A549 (cell line): ENCODE measurements around the gene TMEM38B. TPM values are rescaled to one million over a fixed set of nuclear protein-coding genes. Genes with fewer than 3 reads are reported as not detected.
"Not testable (repeated sequence)": the region's sequence is repeated elsewhere in the genome, so short reads cannot be mapped to it uniquely, and the experiment has no call there.

Source experiments
- ATAC-seq, 2 experiments: fragments of 200-7000 bp in 1 of 2; fragments of >200 bp in 1 of 2; cut with Nextera tagmentation in 1 of 2; cut with Tn5 transposase in 1 of 2; 3 replicates each; pipeline versions ENCODE4 v1.8.0 to v1.9.1; 2018 to 2020; ENCODE audit warnings: mild to moderate bottlenecking in 1 of 2, moderate library complexity in 1 of 2
- CTCF ChIA-PET: fragments of 300-600 bp; sonication (Branson Sonifier 250); formaldehyde crosslinking; extraction: SDS; loops from one replicate; lab custom pipeline; 2021; ENCODE audit warnings: antibody characterized with exemption, inconsistent platforms; lab: Yijun Ruan, JAX
- POLR2A ChIA-PET: fragments of 350-600 bp; formaldehyde crosslinking; extraction: SDS; loops from one replicate; lab custom pipeline; 2021; ENCODE audit warnings: antibody characterized with exemption, inconsistent platforms; lab: Yijun Ruan, JAX
- DNase-seq, 2 experiments: peaks; one replicate each; pipeline versions ENCODE4 v3.0.0 to v3.0.0-alpha.2; 2011 to 2016; ENCODE audit warnings: low read depth in 1 of 2, low spot score in 1 of 2
- FAIRE-seq: peaks from 2 replicates; lab custom pipeline; 2011; peaks lifted over from hg19 to GRCh38; lab: Jason Lieb, UNC
- H3K27ac ChIP-seq, 2 experiments: fragments of >200 bp; sonication (Bioruptor Twin); formaldehyde crosslinking; 3 replicates each; pipeline ENCODE4 v1.5.1; 2016 to 2017
- H3K4me1 ChIP-seq: fragments of >200 bp; sonication (Bioruptor Twin); formaldehyde crosslinking; 3 replicates; pipeline ENCODE4 v1.6.1; 2016
- H3K4me2 ChIP-seq: fragments of >200 bp; sonication (Bioruptor Twin); formaldehyde crosslinking; 3 replicates; pipeline ENCODE4 v1.6.1; 2016
- H3K4me3 ChIP-seq: fragments of >200 bp; sonication (Bioruptor Twin); formaldehyde crosslinking; 3 replicates; pipeline ENCODE4 v1.5.1; 2016
- H3K9me3 ChIP-seq: fragments of >200 bp; sonication (Bioruptor Twin); formaldehyde crosslinking; 3 replicates; pipeline ENCODE4 v1.6.1; 2016
- BHLHE40 ChIP-seq: IDR thresholded peaks from 2 replicates; pipeline ENCODE4 v1.6.1; 2012; ENCODE audit warnings: low read depth, low read length, inconsistent platforms
- CBX8 ChIP-seq: fragments of 200-600 bp; sonication (generic); IDR thresholded peaks from 2 replicates; pipeline ENCODE4 v1.6.1; 2016
- EHF ChIP-seq: fragments of 250-450 bp; sonication (Bioruptor Pico); IDR thresholded peaks from 2 replicates; pipeline ENCODE4 v1.5.0; 2020; ENCODE audit warnings: mild to moderate bottlenecking
- EHMT2 ChIP-seq: fragments of 200-600 bp; sonication (generic); IDR thresholded peaks from 2 replicates; pipeline ENCODE4 v1.6.1; 2016; ENCODE audit warnings: antibody characterized with exemption, low read depth, mild to moderate bottlenecking, moderate library complexity
- FOSL2 ChIP-seq, 2 experiments: fragments of 450-650 bp in 1 of 2; fragments of >200 bp in 1 of 2; sonication (Bioruptor Twin) in 1 of 2; formaldehyde crosslinking; IDR thresholded peaks; 2 replicates each; pipeline versions ENCODE4 v1.5.0 to v1.6.1; 2016 to 2020; ENCODE audit warnings: mild to moderate bottlenecking in 1 of 2, moderate library complexity in 1 of 2
- HDAC2 ChIP-seq: fragments of 200-600 bp; sonication (generic); IDR thresholded peaks from 2 replicates; pipeline ENCODE4 v1.6.1; 2016
- HEYL ChIP-seq: fragments of 250-450 bp; sonication (Bioruptor Pico); IDR thresholded peaks from 2 replicates; pipeline ENCODE4 v1.8.0; 2021; ENCODE audit warnings: mild to moderate bottlenecking, moderate library complexity
- HOXB13 ChIP-seq: fragments of 250-450 bp; sonication (Bioruptor Pico); IDR thresholded peaks from 2 replicates; pipeline ENCODE4 v1.5.0; 2020; ENCODE audit warnings: low read depth, mild to moderate bottlenecking, moderate library complexity
- HOXB5 ChIP-seq: fragments of 250-450 bp; sonication (Bioruptor Pico); IDR thresholded peaks from 2 replicates; pipeline ENCODE4 v1.5.0; 2020; ENCODE audit warnings: mild to moderate bottlenecking, moderate library complexity
- MAFK ChIP-seq: fragments of 450-650 bp; IDR thresholded peaks from 2 replicates; pipeline ENCODE4 v1.6.1; 2014; ENCODE audit not compliant: partially characterized antibody
- NR3C1 ChIP-seq: fragments of >200 bp; sonication (Bioruptor Twin); formaldehyde crosslinking; IDR thresholded peaks from 3 replicates; pipeline ENCODE4 v1.6.1; 2017
- POLR2A ChIP-seq: IDR thresholded peaks from 2 replicates; pipeline ENCODE4 v1.6.1; 2012; ENCODE audit warnings: mild to moderate bottlenecking, low read length
- POLR2AphosphoS2 ChIP-seq: conservative IDR thresholded peaks from 2 replicates; pipeline ENCODE4 v1.6.1; 2012; ENCODE audit warnings: low read length, improper control_type of control experiment, inconsistent platforms
- RAD21 ChIP-seq, 2 experiments: fragments of >200 bp in 1 of 2; sonication (Bioruptor Twin) in 1 of 2; formaldehyde crosslinking in 1 of 2; IDR thresholded peaks in 1 of 2; conservative IDR thresholded peaks in 1 of 2; 2 replicates in 1 of 2; 3 replicates in 1 of 2; pipeline ENCODE4 v1.6.1; 2012 to 2018; ENCODE audit warnings: inconsistent platforms in 1 of 2
- RARB ChIP-seq: fragments of 250-450 bp; sonication (Bioruptor Pico); IDR thresholded peaks from 2 replicates; pipeline ENCODE4 v1.8.0; 2021; ENCODE audit warnings: mild to moderate bottlenecking, moderate library complexity
- RNF2 ChIP-seq: fragments of 200-600 bp; sonication (generic); IDR thresholded peaks from 2 replicates; pipeline ENCODE4 v1.6.1; 2016; ENCODE audit warnings: low read depth, mild to moderate bottlenecking, antibody characterized with exemption, moderate library complexity, borderline replicate concordance
- ZC3H11A ChIP-seq: fragments of 450-650 bp; IDR thresholded peaks from 2 replicates; pipeline ENCODE4 v1.6.1; 2014; ENCODE audit warnings: antibody characterized with exemption, mild to moderate bottlenecking
- WGBS: methylation state at CpG from one replicate; pipeline ENCODE4 v1.1.6; 2017; ENCODE audit errors: missing lambda C conversion rate; 5-methylcytosine and 5-hydroxymethylcytosine counted together
- polyA plus RNA-seq, 4 experiments: library from polyadenylated mRNA; depleted of rRNA in 3 of 4; stranded (reverse); fragments of >200 nt; fragmentation: RNase III in 1 of 4; extraction: RNeasy Plus Mini Kit Qiagen cat#74134 plus additional on column Dnase treatment in 1 of 4; gene quantifications; 2 replicates in 3 of 4; 3 replicates in 1 of 4; pipeline ENCODE4 v1.2.3, GENCODE V29; 2011 to 2017
- TF ChIP-seq, protein P1 (sequence below): IDR thresholded peaks from 2 replicates; pipeline ENCODE4 v1.6.1; 2012
- TF ChIP-seq, protein P2 (sequence below): fragments of 250-450 bp; sonication (Bioruptor Pico); IDR thresholded peaks from 2 replicates; pipeline ENCODE4 v1.5.0; 2021; ENCODE audit warnings: mild to moderate bottlenecking, moderate library complexity, borderline replicate concordance
- TF ChIP-seq, protein P3 (sequence below): fragments of 150-350 bp; IDR thresholded peaks from 2 replicates; pipeline ENCODE4 v1.6.1; 2014; ENCODE audit warnings: low read depth, mild to moderate bottlenecking, low read length
- TF ChIP-seq, protein P4 (sequence below): fragments of >200 bp; sonication (Bioruptor Twin); formaldehyde crosslinking; IDR thresholded peaks from 3 replicates; pipeline ENCODE4 v1.6.1; 2016
- TF ChIP-seq, protein P5 (sequence below): IDR thresholded peaks from 2 replicates; pipeline ENCODE4 v1.6.1; 2012; ENCODE audit warnings: low read depth, borderline replicate concordance
- TF ChIP-seq, protein P6 (sequence below): fragments of >200 bp; sonication (Bioruptor Twin); formaldehyde crosslinking; IDR thresholded peaks from 2 replicates; pipeline ENCODE4 v1.6.1; 2016

The TMEM38B gene
- polyA plus RNA-seq, 2 of the 4 experiments (the other 2 are of a cell fraction): 14.7 to 23.3 TPM

DNA sequence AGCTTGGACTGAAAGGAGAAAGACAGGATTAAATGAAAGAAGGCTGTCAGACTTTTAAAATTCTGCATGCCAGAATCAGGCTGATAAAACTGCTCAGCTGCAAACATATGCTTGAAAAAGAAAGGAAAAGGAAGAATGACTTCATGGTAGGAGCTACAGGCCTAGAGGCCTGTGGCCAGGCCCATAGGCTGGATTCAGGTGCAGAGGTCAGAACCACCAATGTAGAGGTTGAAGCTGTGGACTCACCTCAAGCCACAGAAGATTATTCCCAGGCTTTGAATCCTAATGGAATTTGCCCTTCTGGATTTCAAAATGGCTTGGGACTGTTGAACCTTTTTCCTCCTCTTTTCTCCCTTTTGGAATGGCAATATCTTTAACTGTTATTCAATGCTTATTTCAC lies 47.7 kb downstream of the TMEM38B start:
- no peak overlapping the region for H3K27ac ChIP-seq

DNA sequence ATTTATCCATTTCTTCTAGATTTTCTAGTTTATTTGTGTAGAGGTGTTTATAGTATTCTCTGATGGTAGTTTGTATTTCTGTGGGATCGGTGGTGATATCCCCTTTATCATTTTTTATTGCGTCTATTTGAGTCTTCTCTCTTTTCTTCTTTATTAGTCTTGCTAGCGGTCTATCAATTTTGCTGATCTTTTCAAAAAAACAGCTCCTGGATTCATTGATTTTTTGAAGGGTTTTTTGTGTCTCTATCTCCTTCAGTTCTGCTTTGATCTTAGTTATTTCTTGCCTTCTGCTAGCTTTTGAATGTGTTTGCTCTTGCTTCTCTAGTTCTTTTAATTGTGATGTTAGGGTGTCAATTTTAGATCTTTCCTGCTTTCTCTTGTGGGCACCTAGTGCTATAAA lies 53.0 kb downstream of the TMEM38B start:
- TF ChIP-seq MAFK: peak; percentile 61
- H3K27ac ChIP-seq, CTCF ChIA-PET, H3K4me3 ChIP-seq, POLR2A ChIA-PET, ATAC-seq, FAIRE-seq, H3K9me3 ChIP-seq, H3K4me2 ChIP-seq, DNase-seq, H3K4me1 ChIP-seq: not testable (repeated sequence)
- 64% methylated on average over 3 of the region's 3 CpGs for WGBS

More for the DNA sequence above, 47.7 kb downstream of the TMEM38B start:
- no peak for ATAC-seq
- ChIA-PET CTCF (no interaction called here), POLR2A (no interaction called here)
- Histone ChIP-seq H3K4me3 (no peak overlapping the region), H3K4me1 (no peaks in the 10 kb centered on the region), H3K9me3 (no peaks in the 10 kb centered on the region), H3K4me2 (no peak overlapping the region)
- TF ChIP-seq, protein P1, sequence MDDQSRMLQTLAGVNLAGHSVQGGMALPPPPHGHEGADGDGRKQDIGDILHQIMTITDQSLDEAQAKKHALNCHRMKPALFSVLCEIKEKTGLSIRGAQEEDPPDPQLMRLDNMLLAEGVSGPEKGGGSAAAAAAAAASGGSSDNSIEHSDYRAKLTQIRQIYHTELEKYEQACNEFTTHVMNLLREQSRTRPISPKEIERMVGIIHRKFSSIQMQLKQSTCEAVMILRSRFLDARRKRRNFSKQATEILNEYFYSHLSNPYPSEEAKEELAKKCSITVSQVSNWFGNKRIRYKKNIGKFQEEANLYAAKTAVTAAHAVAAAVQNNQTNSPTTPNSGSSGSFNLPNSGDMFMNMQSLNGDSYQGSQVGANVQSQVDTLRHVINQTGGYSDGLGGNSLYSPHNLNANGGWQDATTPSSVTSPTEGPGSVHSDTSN: no peak
- no peak for TF ChIP-seq HOXB5 (CRISPR knock-in tag)
- TF ChIP-seq HDAC2: no peak
- TF ChIP-seq NR3C1: no peak
- FAIRE-seq: no peak
- no peak for DNase-seq

DNA sequence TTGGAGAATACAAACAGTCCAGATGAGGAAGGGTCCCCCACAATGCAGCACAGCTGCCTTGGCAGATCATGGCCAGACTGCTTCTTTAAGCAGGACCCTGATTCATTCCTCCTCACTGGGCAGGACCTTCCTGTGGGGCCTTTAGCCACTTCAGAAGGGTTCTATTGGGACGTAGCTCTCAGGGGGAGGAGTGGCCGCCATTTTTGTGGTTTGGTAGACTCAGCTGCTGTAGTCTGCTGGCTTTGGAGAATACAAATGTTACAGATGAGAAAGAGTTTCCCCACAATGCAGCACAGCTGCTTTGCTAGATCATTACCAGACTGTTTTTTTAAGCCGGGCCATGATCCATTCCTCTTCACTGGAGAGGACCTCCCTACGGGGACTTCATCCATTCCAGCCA lies 57.4 kb downstream of the TMEM38B start:
- no peak overlapping the region for H3K4me3 ChIP-seq
- POLR2A ChIA-PET: no interaction called here
- no peak for TF ChIP-seq EHMT2
- TF ChIP-seq ZC3H11A: no peak
- TF ChIP-seq, protein P2, sequence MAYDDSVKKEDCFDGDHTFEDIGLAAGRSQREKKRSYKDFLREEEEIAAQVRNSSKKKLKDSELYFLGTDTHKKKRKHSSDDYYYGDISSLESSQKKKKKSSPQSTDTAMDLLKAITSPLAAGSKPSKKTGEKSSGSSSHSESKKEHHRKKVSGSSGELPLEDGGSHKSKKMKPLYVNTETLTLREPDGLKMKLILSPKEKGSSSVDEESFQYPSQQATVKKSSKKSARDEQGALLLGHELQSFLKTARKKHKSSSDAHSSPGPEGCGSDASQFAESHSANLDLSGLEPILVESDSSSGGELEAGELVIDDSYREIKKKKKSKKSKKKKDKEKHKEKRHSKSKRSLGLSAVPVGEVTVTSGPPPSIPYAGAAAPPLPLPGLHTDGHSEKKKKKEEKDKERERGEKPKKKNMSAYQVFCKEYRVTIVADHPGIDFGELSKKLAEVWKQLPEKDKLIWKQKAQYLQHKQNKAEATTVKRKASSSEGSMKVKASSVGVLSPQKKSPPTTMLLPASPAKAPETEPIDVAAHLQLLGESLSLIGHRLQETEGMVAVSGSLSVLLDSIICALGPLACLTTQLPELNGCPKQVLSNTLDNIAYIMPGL (CRISPR knock-in tag): no peak
- TF ChIP-seq, protein P1: no peak
- no peak for TF ChIP-seq POLR2A
- TF ChIP-seq FOSL2 (IDR thresholded peaks at IDR 0.05): no peak
- TF ChIP-seq FOSL2 (CRISPR knock-in tag; IDR thresholded peaks at IDR 0.05): no peak
- TF ChIP-seq HEYL (CRISPR knock-in tag): no peak
- TF ChIP-seq POLR2AphosphoS2: no peak
- TF ChIP-seq BHLHE40: no peak
- TF ChIP-seq, all 56 proteins: peak for 0
- no peaks in the 10 kb centered on the region for H3K9me3 ChIP-seq
- H3K4me1 ChIP-seq: no peaks in the 10 kb centered on the region
- ATAC-seq: no peak
- no peak overlapping the region for H3K27ac ChIP-seq
- CTCF ChIA-PET: no interaction called here
- 76% methylated on average over 4 of the region's 4 CpGs for WGBS
- no peak overlapping the region for H3K4me2 ChIP-seq
- FAIRE-seq: no peak
- DNase-seq: no peak

DNA sequence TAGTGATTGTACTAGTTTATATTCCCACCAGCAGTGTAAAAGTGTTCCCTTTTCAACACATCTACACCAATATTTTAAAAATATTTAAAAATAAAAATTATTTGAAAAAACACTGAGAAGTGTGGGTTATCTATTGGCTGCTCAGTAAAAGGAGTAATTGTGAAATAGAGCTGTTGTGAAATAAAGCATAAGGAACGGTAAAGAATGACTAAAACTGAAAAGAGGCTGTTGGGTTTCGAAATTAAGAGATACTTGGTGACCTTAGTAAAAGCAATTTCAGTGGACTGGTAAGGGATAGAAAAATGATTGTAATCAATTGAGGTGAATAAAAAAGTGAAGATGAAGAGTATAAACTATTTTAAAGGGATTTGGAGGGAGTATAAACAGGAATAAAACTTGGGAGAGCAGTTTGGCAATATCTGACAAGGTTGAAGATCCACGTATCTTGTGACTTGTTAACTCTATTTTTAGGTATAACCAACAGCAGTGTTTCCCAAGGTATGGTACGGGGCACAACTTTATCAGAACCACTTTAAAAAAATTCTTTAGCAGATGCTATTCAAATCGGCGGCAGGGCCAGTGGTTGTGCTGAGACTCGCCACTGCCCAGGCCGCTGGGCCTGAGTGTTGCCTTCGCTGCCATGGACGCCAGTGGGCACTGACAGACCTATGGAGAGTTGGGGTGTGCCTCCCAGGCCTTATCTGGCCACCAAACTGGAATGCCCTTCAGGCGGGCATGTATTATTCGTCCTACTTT lies 63.3 kb downstream of the TMEM38B start:
- no peak overlapping the region for H3K27ac ChIP-seq
- ChIA-PET POLR2A (no interaction called here), CTCF (no interaction called here)
- ATAC-seq (no peak), DNase-seq (no peak), FAIRE-seq (no peak)
- H3K4me2 ChIP-seq: no peak overlapping the region
- 83% methylated on average over 12 of the region's 12 CpGs for WGBS
- no peak overlapping the region for H3K4me3 ChIP-seq
- no peaks in the 10 kb centered on the region for H3K9me3 ChIP-seq
- H3K4me1 ChIP-seq: no peaks in the 10 kb centered on the region
- no peak for TF ChIP-seq RNF2
- TF ChIP-seq RAD21 (conservative IDR thresholded peaks at IDR 0.05 in 1 of 2, IDR thresholded peaks at IDR 0.05 in 1 of 2): no peak
- no peak for TF ChIP-seq EHF
- TF ChIP-seq, protein P3, sequence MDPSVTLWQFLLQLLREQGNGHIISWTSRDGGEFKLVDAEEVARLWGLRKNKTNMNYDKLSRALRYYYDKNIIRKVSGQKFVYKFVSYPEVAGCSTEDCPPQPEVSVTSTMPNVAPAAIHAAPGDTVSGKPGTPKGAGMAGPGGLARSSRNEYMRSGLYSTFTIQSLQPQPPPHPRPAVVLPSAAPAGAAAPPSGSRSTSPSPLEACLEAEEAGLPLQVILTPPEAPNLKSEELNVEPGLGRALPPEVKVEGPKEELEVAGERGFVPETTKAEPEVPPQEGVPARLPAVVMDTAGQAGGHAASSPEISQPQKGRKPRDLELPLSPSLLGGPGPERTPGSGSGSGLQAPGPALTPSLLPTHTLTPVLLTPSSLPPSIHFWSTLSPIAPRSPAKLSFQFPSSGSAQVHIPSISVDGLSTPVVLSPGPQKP: no peak
- TF ChIP-seq, protein P4, sequence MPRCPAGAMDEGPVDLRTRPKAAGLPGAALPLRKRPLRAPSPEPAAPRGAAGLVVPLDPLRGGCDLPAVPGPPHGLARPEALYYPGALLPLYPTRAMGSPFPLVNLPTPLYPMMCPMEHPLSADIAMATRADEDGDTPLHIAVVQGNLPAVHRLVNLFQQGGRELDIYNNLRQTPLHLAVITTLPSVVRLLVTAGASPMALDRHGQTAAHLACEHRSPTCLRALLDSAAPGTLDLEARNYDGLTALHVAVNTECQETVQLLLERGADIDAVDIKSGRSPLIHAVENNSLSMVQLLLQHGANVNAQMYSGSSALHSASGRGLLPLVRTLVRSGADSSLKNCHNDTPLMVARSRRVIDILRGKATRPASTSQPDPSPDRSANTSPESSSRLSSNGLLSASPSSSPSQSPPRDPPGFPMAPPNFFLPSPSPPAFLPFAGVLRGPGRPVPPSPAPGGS: no peak
- TF ChIP-seq HOXB13 (CRISPR knock-in tag): no peak
- TF ChIP-seq HDAC2: no peak
- no peak for TF ChIP-seq MAFK
- TF ChIP-seq EHMT2: no peak
- TF ChIP-seq CBX8: no peak
- TF ChIP-seq RARB (CRISPR knock-in tag): no peak
- TF ChIP-seq, protein P5, sequence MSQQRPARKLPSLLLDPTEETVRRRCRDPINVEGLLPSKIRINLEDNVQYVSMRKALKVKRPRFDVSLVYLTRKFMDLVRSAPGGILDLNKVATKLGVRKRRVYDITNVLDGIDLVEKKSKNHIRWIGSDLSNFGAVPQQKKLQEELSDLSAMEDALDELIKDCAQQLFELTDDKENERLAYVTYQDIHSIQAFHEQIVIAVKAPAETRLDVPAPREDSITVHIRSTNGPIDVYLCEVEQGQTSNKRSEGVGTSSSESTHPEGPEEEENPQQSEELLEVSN: no peak
- TF ChIP-seq, protein P6, sequence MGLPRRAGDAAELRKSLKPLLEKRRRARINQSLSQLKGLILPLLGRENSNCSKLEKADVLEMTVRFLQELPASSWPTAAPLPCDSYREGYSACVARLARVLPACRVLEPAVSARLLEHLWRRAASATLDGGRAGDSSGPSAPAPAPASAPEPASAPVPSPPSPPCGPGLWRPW: no peak
